T-helper 1 cell (primary cell): ENCODE data around the gene PASD1.
"Not testable (repeated sequence)": the region's sequence is repeated elsewhere in the genome, so short reads cannot be mapped to it uniquely, and the experiment has no call there.

ENCODE experiments used
- DNase-seq, 5 donors: peaks; one replicate each; pipeline ENCODE4 v3.0.0-alpha.2; 2012 to 2020
- total RNA-seq, 4 donors: gene quantifications; one replicate each; lab custom pipeline; 2026; lab: John Stamatoyannopoulos, UW

PASD1 gene
- total RNA-seq, result 0 reads per million in 4 donors

- no peak for DNase-seq
These were observed at the start of gene PASD1 for GRCh38 chrX:151563449-151563848. Gene PASD1 (plus strand): TSS chrX:151563675. CDS start chrX:151601554, 37,879 bp downstream.

GRCh38 chrX:151515237-151515636 is 48.2 kb upstream of the PASD1 start:
- DNase-seq, result no peak

- DNase-seq, result no peak
These were observed 46.8 kb upstream of the PASD1 start for GRCh38 chrX:151516538-151517187.

GRCh38 chrX:151517421-151517820 is 46.1 kb upstream of the PASD1 start:
- DNase-seq, result no peak

- no peak for DNase-seq
These were observed 40.1 kb upstream of the PASD1 start for GRCh38 chrX:151523351-151523750.

GRCh38 chrX:151536571-151536970 is 26.9 kb upstream of the PASD1 start:
- no peak for DNase-seq

GRCh38 chrX:151537572-151537971 is 25.9 kb upstream of the PASD1 start:
- DNase-seq, result no peak

- no peak for DNase-seq
These were observed 25.0 kb upstream of the PASD1 start for GRCh38 chrX:151538190-151539122.

GRCh38 chrX:151543706-151544105 is 19.8 kb upstream of the PASD1 start:
- peak in 1 of 5 donors; percentile 8 for DNase-seq

- not testable (repeated sequence) for DNase-seq
These were observed 17.2 kb upstream of the PASD1 start for GRCh38 chrX:151546226-151546625.

GRCh38 chrX:151551176-151551575 is 12.3 kb upstream of the PASD1 start:
- DNase-seq, result not testable (repeated sequence)

GRCh38 chrX:151552743-151553142 is 10.7 kb upstream of the PASD1 start:
- DNase-seq, result no peak

GRCh38 chrX:151555301-151555700 is 8.2 kb upstream of the PASD1 start:
- DNase-seq, result not testable (repeated sequence)

GRCh38 chrX:151562485-151562884 is 990 bp upstream of the PASD1 start:
- DNase-seq, result peak in 1 of 5 donors; percentile 8

GRCh38 chrX:151563003-151563402 is 472 bp upstream of the PASD1 start:
- not testable (repeated sequence) for DNase-seq

GRCh38 chrX:151564035-151564434 is 560 bp downstream of the PASD1 start:
- DNase-seq, result no peak

GRCh38 chrX:151566872-151567271 is 3.4 kb downstream of the PASD1 start:
- DNase-seq, result not testable (repeated sequence)

- no peak for DNase-seq
These were observed 7.1 kb downstream of the PASD1 start for GRCh38 chrX:151570561-151570960.

GRCh38 chrX:151593384-151593783 is 29.9 kb downstream of the PASD1 start:
- not testable (repeated sequence) for DNase-seq

GRCh38 chrX:151596282-151596681 is 32.8 kb downstream of the PASD1 start:
- no peak for DNase-seq

GRCh38 chrX:151604931-151605330 is 41.5 kb downstream of the PASD1 start:
- no peak for DNase-seq

GRCh38 chrX:151609222-151609621 is 45.7 kb downstream of the PASD1 start:
- DNase-seq, result no peak

GRCh38 chrX:151621422-151621821 is 57.9 kb downstream of the PASD1 start:
- no peak for DNase-seq

- no peak for DNase-seq
These were observed 61.2 kb downstream of the PASD1 start for GRCh38 chrX:151624677-151625076.
